Dedifferentiated amniotic fluid mesenchymal stem cell (primary cell): ENCODE data around the gene NDUFV1.
"Not testable (repeated sequence)": the region's sequence is repeated elsewhere in the genome, so short reads cannot be mapped to it uniquely, and the experiment has no call there.

ENCODE experiments used
- DNase-seq: peaks from one replicate; pipeline ENCODE4 v3.0.0-alpha.2; 2016; ENCODE audit errors: extremely low spot score

Gene NDUFV1

DNA sequence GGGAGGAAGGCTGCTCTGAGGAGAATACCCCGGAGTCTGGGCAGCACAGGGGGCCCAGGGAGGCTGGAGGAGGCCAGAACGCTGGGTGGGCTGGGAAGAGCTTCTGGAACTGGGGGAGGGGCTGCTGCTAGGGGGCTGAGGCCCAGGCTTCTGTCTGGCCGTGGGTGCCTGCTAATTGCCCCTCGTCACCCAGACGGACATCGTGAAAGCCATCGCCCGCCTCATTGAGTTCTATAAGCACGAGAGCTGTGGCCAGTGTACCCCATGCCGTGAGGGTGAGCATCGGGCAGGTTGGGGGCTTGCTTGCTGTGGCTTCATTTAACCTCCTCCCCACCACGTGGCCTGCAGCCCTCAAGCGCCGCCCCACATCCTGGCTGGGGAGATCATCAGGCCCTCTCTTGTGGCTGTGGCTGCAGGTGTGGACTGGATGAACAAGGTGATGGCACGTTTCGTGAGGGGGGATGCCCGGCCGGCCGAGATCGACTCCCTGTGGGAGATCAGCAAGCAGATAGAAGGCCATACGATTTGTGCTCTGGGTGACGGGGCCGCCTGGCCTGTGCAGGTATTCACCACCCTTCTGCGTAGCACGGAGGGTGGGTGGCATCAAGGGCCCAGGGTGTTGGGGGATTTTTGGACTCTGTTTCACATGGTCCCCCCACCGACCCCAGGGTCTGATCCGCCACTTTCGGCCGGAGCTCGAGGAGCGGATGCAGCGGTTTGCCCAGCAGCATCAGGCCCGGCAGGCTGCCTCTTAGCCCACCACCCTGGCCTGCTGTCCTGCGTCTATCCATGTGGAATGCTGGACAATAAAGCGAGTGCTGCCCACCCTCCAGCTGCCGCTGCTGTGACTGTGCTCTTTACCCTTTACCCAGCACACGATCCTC lies 5.2 kb downstream of the NDUFV1 start:
- DNase-seq: no peak

DNA sequence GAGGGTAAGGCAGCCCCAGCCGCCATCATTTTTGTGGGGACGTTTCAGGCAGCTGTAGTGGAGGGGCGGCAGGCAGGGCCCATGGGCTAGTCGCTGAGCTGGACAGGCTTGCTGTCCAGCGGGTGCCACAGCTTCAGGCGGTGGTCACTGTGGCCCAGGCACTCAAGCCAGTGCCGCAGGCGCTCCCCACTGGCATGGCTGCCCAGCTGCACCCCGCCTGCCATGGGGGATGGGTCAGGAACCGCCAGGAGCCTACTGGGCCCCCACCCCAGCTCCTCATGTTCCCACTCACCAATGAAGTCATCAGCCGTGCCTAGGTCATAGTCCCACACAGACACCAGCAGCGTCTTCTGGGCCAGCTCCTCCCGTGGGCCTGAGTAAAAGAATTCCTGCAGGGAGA lies 6.0 kb downstream of the NDUFV1 start:
- no peak for DNase-seq

DNA sequence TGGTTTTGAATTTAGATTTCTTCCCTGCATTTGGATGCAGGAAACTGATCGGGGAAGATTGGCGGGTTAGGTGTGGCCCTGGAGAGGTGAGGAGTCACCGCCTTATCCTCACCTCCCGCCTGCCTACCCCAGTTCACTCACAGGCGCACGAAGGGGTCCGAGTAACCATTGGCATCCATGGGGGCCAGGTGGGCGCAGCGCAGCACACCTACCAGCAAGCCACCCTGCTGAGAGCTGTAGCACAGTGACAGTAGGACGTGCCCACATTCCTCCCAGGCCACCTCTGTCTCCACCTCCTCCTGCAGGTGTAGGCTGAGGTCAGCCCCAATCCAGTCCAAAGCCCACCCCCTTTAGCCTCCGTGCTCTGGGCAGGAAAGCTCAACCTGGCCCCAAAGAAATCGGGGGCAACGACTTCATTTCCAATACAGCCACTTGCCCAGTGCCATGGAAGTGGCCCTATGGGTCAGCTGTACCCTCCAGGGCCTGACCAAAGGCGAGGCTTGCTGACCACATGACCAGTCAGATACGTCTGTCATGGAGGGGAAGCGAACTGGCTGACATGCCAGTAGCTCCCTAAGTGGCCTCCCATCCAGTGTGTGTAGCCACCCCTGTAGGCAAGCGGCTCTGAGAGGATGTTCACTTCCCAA lies 6.7 kb downstream of the NDUFV1 start:
- no peak for DNase-seq

DNA sequence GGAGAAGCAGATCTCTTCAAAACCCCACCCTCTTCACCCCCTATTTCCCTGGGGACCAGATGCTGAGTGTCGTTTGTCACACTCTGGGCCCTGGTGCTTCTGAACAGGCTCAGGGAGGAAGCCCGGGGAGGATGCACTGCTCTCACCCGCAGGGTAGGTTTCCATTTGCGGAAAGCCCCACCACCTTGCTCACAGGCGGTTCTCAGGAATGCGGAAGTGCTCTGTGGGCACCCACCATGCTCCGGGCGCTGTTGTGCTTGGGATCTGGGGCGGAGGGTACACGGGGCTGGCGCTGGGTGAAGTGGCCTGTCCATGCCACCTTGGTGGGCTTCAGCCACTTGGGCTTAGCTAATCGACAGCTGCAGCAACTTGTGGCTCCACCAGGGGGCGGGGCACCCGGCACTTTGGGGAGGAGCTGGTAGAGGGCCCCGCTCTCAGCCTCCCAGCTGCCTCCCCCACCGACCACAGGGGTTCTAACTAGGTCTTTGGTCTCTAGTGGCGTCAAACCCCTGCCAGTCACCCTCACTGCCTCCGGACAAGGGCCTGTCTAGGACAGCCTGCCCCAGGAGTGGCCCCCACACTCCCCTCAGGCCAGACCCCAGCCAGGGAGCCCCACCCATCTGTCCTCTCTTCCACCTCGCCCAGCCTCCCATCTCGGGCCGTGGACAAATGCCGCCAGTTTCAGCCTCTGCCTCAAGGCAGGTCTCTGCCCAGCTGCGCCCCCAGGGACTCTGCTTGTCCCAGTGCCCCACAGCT lies 7.4 kb downstream of the NDUFV1 start:
- DNase-seq: no peak

DNA sequence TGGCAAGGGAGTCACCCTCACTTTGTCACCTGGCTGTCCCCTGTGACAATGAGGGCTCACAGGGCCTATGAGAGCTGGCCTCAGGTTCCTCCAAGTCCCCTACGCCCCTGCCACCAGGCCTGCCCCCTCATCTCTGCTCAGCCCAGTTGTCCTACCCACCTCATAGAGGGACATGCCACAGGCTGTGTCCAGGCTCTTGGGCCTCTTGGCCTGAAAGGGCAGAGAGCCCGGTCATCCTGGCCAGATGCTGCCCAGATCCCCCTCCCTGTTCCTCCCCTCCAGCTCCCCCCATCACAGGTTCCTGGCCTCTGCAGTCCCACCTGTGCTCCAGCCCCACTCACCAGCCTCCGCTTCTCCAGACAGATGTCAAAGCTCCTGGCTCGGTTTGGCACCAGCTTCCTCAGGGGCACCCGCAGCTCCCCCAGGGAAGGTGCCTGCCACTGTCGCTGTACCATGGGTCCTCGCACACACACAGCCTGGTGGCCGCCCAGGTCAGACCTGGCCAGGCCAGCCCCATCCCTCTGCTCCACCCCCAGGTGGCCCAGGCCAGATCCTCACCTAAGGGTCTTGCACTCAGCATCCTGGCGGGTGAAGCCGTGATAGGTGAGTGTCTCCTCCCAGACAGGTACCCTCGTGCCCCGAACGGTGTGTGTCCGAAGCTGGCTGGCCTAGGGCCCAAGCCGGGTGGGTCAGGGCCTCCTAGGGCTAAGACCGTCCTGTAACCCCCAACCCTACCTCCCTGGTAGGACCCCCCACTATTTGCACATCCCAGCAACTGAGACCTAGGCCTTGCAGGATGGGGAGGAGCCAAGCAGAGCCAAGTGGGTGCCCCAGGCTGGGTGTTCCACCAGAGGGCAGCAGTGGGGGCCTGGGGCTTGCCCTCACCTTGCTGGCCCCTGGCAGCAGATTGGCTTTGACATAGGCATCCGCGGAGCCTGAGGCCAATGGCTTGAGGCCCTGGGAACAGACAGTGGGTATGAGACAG lies 8.3 kb downstream of the NDUFV1 start:
- DNase-seq: no peak

DNA sequence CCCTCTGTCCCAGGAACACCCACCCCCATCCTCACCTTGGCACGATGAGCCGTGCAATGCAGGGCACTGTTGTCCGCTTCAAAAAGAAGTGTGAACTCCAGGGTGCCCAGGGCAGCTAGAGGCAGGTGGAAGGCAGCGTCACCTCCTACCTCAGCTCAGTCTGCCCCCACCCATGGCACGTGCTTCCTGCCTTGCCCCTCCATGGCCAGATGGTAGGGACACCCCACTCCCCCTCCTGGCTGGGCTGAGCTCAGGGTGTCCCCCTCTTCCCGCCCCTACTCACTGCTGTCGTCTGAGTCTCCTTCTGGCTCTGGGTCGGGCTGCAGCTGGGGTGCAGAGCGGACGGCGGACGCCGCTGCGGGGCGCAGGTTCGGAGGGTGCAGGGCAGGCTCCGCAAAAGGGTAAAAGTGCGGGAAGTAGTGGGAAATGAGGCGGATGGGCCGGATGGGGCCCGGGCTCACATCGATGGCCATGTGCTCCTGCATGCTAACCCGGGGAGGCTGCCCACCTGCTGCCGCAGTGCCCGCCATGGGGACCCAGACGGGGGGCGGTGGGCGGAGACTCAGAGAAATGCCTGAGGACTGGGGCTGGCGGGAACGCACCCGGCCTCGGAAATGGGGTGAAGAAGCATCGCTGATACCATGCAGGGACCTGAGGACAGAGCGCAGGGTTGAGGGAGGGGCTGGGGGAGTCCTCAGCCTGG lies 9.1 kb downstream of the NDUFV1 start:
- no peak for DNase-seq

DNA sequence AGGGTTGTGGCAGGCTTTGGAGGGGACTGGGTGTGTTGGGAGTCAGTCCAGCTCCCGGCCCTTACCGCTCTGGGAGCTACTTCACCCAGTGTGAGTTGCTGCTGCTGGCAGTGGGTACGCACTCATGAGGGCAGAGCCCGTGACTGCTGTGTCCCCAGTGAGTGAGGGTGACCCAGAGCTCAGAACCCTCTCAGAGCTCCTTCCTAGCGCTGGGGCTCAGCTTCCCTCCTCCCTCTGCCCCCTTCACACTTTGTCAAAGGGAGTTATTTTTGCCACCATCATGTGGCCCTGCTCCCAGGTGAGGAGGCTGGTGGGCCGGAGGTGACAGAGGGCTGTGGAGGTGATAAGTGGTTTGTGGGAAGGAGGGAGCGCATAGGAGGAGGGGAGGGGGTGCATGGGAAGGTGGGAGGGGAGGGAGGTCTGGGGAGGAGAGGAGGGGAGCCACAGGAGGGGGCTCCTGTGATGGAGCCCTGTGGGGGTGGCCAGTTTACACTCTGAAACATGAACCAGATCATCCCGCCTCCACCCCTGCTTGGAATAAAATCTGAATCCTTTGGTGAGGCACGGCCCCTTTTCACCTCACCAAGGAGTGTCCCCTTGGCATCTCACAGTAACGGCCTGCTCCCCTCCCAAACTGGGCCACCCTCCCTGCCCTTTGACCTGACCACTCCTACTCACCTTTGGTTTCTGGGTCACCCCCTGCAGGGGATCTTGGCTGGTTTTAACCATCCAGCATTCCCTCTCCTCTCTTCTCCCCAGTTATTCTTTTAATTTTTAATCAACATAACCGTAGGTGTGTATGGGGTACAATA lies 9.9 kb downstream of the NDUFV1 start:
- DNase-seq: no peak

DNA sequence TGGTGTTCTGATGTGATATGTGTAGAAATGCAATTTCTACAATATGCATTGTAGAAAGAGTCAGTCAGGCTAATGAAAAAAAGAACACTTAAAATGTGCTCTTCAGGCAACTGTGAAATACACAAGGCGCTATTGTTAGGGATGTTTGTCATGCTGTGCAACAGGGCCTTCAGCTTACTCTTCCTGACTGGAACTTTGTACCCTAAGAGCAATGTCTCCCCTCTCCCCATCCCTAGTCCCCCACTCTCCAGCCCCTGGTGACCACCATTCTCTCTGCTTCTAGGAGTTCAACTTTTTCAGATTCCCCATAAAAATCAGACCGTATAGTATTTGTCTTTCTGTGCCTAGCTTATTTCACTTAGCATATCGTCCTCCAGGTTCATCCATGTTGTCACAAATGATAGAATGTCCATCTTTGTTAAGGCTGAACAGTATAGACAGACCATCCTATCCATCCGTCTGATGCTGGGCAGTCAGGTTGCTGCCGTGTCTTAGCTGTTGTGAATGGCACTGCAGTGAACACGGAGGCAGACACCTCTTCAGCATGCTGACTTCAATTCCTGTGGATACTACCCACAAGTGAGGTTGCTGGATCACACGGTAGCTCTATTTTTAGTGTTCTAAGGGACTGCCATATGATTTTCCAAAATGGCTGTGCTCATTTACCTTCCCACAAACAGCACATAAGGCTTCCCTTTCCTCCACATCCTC lies 10.7 kb downstream of the NDUFV1 start:
- no peak for DNase-seq

DNA sequence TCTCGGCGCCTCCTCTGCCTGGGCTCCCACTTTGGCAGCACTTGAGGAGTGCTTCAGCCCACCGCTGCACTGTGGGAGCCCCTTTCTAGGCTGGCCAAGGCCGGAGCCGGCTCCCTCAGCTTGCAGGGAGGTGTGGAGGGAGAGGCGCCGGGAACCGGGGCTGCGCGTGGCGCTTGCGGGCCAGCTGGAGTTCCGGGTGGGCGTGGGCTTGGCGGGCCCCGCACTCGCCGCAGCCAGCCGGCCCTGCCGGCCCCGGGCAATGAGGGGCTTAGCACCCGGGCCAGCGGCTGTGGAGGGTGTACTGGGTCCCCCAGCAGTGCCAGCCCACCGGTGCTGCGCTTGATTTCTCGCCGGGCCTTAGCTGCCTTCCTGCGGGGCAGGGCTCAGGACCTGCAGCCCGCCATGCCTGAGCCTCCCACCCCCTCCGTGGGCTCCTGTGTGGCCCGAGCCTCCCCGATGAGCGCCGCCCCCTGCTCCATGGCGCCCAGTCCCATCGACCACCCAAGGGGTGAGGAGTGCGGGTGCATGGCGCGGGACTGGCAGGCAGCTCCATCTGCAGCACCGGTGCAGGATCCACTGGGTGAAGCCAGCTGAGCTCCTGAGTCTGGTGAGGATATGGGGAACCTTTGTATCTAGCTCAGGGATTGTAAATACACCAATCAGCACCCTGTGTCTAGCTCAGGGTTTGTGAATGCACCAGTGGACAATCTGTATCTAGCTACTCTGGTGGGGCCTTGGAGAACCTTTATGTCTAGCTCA lies 12.3 kb downstream of the NDUFV1 start:
- DNase-seq: not testable (repeated sequence)

DNA sequence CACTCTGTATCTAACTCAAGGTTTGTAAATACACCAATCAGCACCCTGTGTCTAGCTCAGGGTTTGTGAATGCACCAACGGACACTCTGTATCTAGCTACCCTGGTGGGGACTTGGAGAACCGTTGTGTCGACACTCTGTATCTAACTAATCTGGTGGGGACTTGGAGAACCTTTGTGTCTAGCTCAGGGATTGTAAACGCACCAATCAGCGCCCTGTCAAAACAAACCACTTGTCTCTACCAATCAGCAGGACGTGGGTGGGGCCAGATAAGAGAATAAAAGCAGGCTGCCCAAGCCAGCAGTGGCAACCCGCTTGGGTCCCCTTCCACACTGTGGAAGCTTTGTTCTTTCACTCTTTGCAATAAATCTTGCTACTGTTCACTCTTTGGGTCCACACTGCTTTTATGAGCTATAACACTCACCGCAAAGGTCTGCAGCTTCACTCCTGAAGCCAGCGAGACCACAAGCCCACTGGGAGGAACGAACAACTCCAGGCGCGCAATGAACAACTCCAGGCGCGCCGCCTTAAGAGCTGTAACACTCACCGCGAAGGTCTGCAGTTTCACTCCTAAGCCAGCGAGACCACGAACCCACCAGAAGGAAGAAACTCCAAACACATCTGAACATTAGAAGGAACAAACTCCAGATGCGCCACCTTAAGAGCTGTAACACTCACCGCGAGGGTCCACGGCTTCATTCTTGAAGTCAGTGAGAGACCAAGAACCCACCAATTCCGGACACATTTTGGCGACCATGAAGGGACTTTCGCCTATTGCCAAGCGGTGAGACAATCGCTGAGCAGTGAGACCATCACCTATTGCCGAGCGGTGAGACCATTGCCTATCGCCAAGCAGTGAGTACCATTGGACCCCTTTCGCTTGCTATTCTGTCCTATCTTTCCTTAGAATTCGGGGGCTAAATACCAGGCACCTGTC lies 13.2 kb downstream of the NDUFV1 start:
- not testable (repeated sequence) for DNase-seq

DNA sequence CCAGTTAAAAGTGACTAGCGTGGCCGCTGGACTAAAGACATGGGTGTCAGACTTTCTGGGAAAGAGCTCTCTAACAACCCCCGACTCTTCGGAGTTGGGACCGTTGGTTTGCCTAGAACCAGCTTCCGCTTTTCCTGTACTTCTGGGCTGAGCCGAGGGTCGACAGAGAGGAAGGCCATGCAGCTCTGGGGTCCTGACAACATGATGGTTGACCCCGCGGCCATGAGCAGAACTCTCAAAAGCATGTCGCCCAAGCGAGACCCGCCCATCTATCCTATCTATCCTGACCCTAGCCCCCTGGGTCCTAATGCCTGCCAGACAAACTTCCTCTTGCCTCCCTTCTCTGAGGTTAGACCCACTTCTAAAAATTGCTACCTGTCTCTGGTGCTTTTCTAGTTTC lies 13.9 kb downstream of the NDUFV1 start:
- DNase-seq: not testable (repeated sequence)

DNA sequence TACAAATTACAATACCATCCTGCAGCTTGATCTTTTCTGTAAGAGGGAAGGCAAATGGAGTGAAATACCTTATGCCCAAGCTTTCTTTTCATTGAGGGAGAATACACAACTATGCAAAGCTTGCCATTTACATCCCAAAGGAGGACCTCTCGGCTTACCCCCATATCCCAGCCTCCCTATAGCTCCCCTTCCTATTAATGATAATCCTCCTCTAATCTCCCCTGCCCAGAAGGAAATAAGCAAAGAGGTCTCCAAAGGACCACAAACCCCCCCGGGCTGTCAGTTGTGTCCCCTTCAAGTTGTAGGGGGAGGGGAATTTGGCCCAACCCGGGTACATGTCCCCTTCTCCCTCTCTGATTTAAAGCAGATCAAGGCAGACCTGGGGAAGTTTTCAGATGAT lies 15.2 kb downstream of the NDUFV1 start:
- not testable (repeated sequence) for DNase-seq

DNA sequence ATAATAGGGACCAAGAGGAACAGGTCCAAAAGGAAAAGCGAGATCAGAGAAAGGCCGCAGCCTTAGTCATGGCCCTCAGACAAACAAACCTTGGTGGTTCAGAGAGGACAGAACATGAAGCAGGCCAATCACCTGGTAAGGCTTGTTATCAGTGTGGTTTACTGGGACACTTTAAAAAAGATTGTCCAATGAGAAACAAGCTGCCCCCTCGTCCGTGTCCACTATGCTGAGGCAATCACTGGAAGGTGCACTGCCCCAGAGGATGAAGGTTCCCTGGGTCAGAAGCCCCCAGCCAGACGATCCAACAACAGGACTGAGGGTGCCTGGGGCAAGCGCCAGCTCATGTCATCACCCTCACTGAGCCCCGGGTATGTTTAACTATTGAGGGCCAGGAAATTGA lies 16.2 kb downstream of the NDUFV1 start:
- DNase-seq: not testable (repeated sequence)

DNA sequence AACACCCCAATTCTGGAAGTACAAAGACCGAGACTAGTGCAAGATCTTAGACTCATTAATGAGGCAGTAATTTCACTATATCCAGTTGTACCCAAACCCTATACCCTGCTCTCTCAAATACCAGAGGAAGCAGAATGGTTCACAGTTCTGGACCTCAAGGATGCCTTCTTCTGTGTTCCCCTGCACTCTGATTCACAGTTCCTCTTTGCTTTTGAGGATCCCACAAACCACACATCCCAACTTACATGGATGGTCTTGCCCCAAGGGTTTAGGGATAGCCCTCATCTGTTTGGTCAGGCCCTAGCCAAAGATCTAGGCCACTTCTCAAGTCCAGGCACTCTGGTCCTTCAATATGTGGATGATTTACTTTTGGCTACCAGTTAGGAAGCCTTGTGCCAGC lies 17.1 kb downstream of the NDUFV1 start:
- DNase-seq: not testable (repeated sequence)

DNA sequence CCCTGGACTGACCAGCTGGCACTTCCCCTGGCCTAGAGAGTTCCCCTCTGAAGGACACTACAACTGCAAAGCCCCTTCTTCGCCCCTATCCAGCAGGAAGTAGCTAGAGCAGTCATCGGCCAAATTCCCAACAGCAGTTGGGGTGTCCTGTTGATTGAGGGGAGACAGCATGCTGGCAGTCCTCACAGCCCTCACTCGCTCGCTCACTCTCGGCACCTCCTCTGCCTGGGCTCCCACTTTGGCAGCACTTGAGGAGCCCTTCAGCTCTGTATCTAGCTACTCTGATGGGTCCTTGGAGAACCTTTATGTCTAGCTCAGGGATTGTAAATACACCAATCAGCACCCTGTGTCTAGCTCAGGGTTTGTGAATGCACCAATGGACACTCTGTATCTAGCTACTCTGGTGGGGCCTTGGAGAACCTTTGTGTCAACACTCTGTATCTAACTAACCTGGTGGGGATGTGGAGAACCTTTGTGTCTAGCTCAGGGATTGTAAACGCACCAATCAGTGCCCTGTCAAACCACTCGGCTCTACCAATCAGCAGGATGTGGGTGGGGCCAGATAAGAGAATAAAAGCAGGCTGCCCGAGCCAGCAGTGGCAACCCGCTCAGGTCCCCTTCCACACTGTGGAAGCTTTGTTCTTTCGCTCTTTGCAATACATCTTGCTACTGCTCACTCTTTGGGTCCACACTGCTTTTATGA lies 19.5 kb downstream of the NDUFV1 start:
- not testable (repeated sequence) for DNase-seq

DNA sequence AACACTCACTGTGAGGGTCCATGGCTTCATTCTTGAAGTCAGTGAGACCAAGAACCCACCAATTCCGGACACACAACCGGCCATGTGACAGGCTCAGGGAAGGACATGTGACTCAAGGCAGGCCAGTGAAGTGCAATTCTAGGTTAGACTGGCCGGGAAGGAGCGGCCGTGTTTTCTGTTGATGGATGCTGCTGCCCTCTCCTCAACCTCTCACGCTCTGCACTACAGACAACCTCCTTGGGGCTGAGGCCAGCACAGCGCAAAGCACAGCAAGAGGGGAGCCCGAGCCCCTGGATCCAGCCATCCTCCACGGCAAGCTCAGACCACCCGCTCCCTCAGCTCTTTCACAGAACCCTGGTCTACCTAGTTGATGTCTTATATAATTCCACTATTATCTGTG lies 20.2 kb downstream of the NDUFV1 start:
- no peak for DNase-seq

DNA sequence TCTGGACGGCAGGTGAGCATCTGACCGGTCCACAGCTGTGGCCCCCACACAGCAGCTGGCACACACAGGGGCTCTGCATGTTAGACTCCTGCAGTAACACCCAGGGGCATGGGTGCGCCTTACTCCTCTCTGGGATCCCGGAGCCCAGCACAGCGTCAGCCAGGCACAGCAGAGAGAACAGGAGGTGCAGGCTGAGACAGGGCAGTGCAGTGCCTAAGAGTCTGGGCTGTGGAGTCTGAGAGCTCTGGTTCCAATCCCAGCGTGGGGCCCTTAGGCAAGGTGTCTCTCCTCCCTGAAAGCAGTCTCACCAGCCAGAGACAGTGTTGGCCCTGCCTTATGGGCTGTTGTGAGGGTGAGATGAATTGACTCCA lies 20.7 kb downstream of the NDUFV1 start:
- no peak for DNase-seq
